ENCODE measurements around the gene MAJIN.
"Not testable (repeated sequence)": the region's sequence is repeated elsewhere in the genome, so short reads cannot be mapped to it uniquely, and the experiment has no call there.

MAJIN gene

GRCh38 chr11:64989416-64989815 is 17.5 kb upstream of the MAJIN start:
- no peak for DNase-seq

GRCh38 chr11:64987998-64988854 is 16.3 kb upstream of the MAJIN start:
- DNase-seq: no peak

- DNase-seq: not testable (repeated sequence)
These were observed 11.4 kb upstream of the MAJIN start for GRCh38 chr11:64983339-64983738.

GRCh38 chr11:64976651-64977050 is 4.7 kb upstream of the MAJIN start:
- DNase-seq: no peak

GRCh38 chr11:64974124-64974523 is 2.2 kb upstream of the MAJIN start:
- DNase-seq: no peak

GRCh38 chr11:64970731-64971151 is 1.2 kb downstream of the MAJIN start:
- DNase-seq: no peak

- DNase-seq: peak; percentile 12
These were observed 2.7 kb downstream of the MAJIN start for GRCh38 chr11:64969209-64969608.

GRCh38 chr11:64967375-64967774 is 4.5 kb downstream of the MAJIN start:
- no peak for DNase-seq

GRCh38 chr11:64963072-64963631 is 8.8 kb downstream of the MAJIN start:
- DNase-seq: no peak

GRCh38 chr11:64960719-64961118 is 11.2 kb downstream of the MAJIN start:
- DNase-seq: no peak

- no peak for DNase-seq
These were observed 12.4 kb downstream of the MAJIN start for GRCh38 chr11:64959498-64959897.

- no peak for DNase-seq
These were observed 17.7 kb downstream of the MAJIN start for GRCh38 chr11:64954201-64954600.

GRCh38 chr11:64951529-64951928 is 20.4 kb downstream of the MAJIN start:
- DNase-seq: no peak

- DNase-seq: peak; percentile 51
These were observed 24.6 kb downstream of the MAJIN start for GRCh38 chr11:64947208-64947814.

GRCh38 chr11:64936539-64936938 is 35.4 kb downstream of the MAJIN start:
- no peak for DNase-seq

- DNase-seq: no peak
These were observed 36.4 kb downstream of the MAJIN start, which contains the start of gene GPHA2 for GRCh38 chr11:64935359-64936081. GPHA2 (minus strand) TSS chr11:64935893; CDS start chr11:64935460, 433 bp downstream.

- no peak for DNase-seq
These were observed 37.1 kb downstream of the MAJIN start for GRCh38 chr11:64934682-64935358.

GRCh38 chr11:64933935-64934681 is 37.8 kb downstream of the MAJIN start:
- DNase-seq: no peak

- no peak for DNase-seq
These were observed 38.5 kb downstream of the MAJIN start for GRCh38 chr11:64933213-64933934.

GRCh38 chr11:64932324-64932723 is 39.6 kb downstream of the MAJIN start:
- DNase-seq: no peak

- no peak for DNase-seq
These were observed 40.6 kb downstream of the MAJIN start for GRCh38 chr11:64931290-64931689.

Measured in inflammatory macrophage treated with lipopolysaccharide for 4 hours (primary cell).